Lower lobe of right lung (tissue), 2 donors: ENCODE data around the gene TRMU. TPM values are rescaled to one million over a fixed set of nuclear protein-coding genes. Genes with fewer than 3 reads are reported as not detected.

ENCODE experiments used
- ATAC-seq, 2 donors: fragments of 200-7000 bp; cut with Tn5 transposase; one replicate each; pipeline ENCODE4 v1.9.1; 2020 to 2022; ENCODE audit warnings: mild to moderate bottlenecking in 2 of 2, moderate library complexity in 2 of 2
- DNase-seq: peaks from one replicate; pipeline ENCODE4 v3.0.0-alpha.2; 2020
- H3K27ac ChIP-seq: fragments of 200-600 bp; one replicate; pipeline ENCODE4 v1.8.0; 2022
- H3K27me3 ChIP-seq: fragments of 200-600 bp; one replicate; pipeline ENCODE4 v1.8.0; 2022; ENCODE audit warnings: low read depth
- H3K36me3 ChIP-seq: fragments of 200-600 bp; one replicate; pipeline ENCODE4 v1.8.0; 2022; ENCODE audit warnings: mild to moderate bottlenecking
- H3K4me1 ChIP-seq: fragments of 200-600 bp; one replicate; pipeline ENCODE4 v1.8.0; 2022
- H3K4me3 ChIP-seq: fragments of 200-600 bp; one replicate; pipeline ENCODE4 v1.8.0; 2022; ENCODE audit warnings: mild to moderate bottlenecking
- H3K9me3 ChIP-seq: fragments of 200-600 bp; one replicate; pipeline ENCODE4 v1.8.0; 2022
- CTCF ChIP-seq: fragments of 200-600 bp; IDR thresholded peaks from one replicate; pipeline ENCODE4 v1.8.0; 2022; ENCODE audit warnings: antibody characterized with exemption, mild to moderate bottlenecking
- intact Hi-C: fragments of 100-400 bp; cut with DNase I; formaldehyde crosslinking; loops from one replicate; pipeline ENCODE4 v1.11.0; 2022
- total RNA-seq: library from RNA; stranded (reverse); fragmentation: NEBNext Ultra II Directional; extraction: Animal tissue kit (Norgen Biotek cat#: 25700); gene quantifications from one replicate; pipeline ENCODE4 v1.2.1, GENCODE V29; 2021
- donor health status: DM: no; HTN: yes; CAD: no; lungs with severe emphysema.

The TRMU gene
- total RNA-seq, 1 donor from 2014 or later, result 33.5 TPM

GRCh38 chr22:46297151-46297812, 38.2 kb upstream of the TRMU start:
- Histone ChIP-seq H3K27me3 (no peaks in the 10 kb centered on the region), H3K4me1 (peaks cover 16% of the 10 kb centered on the region), H3K9me3 (no peaks in the 10 kb centered on the region), H3K36me3 (peaks cover 14% of the 10 kb centered on the region), H3K27ac (no peak overlapping the region), H3K4me3 (peak overlapping the region; percentile 83)
- no peak for TF ChIP-seq CTCF
- DNase-seq (peak; percentile 52), ATAC-seq (peak; percentile 1 to 3)
- intact Hi-C loops, result no loop called here

DNA sequence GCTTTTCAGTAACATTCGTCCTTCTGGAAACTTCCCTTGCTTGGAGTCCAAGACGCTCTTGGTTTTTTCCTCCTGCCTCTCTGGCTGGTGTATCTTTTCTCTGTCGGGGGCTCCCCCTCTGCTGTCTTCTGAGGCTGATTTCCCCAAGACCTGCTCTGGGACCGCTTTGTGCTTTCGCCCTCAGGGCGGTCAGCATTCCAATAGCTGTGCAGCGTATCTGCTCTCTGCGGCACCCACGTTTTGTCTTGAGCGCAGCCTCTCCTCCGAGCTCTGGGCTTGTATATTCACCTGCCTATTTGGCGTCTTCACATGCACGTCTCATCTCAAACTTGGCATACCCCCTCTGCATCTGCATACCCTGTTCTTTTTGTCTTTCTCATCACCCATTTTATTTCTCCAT, 36.4 kb upstream of the TRMU start:
- no peaks in the 10 kb centered on the region for H3K9me3 ChIP-seq
- no peak for ATAC-seq
- DNase-seq, result no peak
- H3K4me3 ChIP-seq, result no peak overlapping the region
- no peaks in the 10 kb centered on the region for H3K27me3 ChIP-seq
- no peaks in the 10 kb centered on the region for H3K36me3 ChIP-seq
- TF ChIP-seq CTCF, result no peak
- H3K4me1 ChIP-seq, result peaks cover 16% of the 10 kb centered on the region
- H3K27ac ChIP-seq, result no peak overlapping the region
- intact Hi-C loops, result no loop called here

GRCh38 chr22:46300491-46300890, 35.0 kb upstream of the TRMU start:
- DNase-seq, result peak; percentile 32
- intact Hi-C loops, result no loop called here
- no peaks in the 10 kb centered on the region for H3K27me3 ChIP-seq

GRCh38 chr22:46303347-46303965, 32.1 kb upstream of the TRMU start:
- peak; percentile 12 for DNase-seq
- ATAC-seq, result no peak
- no peak for TF ChIP-seq CTCF
- Histone ChIP-seq H3K4me3 (no peak overlapping the region), H3K36me3 (no peaks in the 10 kb centered on the region), H3K4me1 (no peaks in the 10 kb centered on the region), H3K27ac (no peak overlapping the region), H3K27me3 (no peaks in the 10 kb centered on the region), H3K9me3 (no peaks in the 10 kb centered on the region)
- intact Hi-C loops, result no loop called here

More at GRCh38 chr22:46300491-46300890, 35.0 kb upstream of the TRMU start:
- ATAC-seq, result no peak
- no peak for TF ChIP-seq CTCF
- Histone ChIP-seq H3K9me3 (no peaks in the 10 kb centered on the region), H3K4me3 (no peak overlapping the region), H3K27ac (no peak overlapping the region), H3K36me3 (no peaks in the 10 kb centered on the region), H3K4me1 (peaks cover 14% of the 10 kb centered on the region)

GRCh38 chr22:46308283-46308988, 27.1 kb upstream of the TRMU start:
- Histone ChIP-seq H3K9me3 (no peaks in the 10 kb centered on the region), H3K4me3 (no peak overlapping the region), H3K27ac (no peak overlapping the region), H3K27me3 (no peaks in the 10 kb centered on the region), H3K4me1 (no peaks in the 10 kb centered on the region), H3K36me3 (no peaks in the 10 kb centered on the region)
- intact Hi-C loops, result no loop called here
- no peak for ATAC-seq
- DNase-seq, result peak; percentile 28
- no peak for TF ChIP-seq CTCF
